GM19372 (cell line): Measurements from ENCODE around the gene IFNA2.
"Not testable (repeated sequence)": the region's sequence is repeated elsewhere in the genome, so short reads cannot be mapped to it uniquely, and the experiment has no call there.

Experiments
- ATAC-seq: cut with Tn5 transposase; IDR thresholded peaks from one replicate; pipeline ENCODE4 v1.9.1; 2021; ENCODE audit warnings: mild to moderate bottlenecking, low read depth, moderate library complexity; ENCODE audit not compliant: unreplicated experiment

The IFNA2 gene

DNA sequence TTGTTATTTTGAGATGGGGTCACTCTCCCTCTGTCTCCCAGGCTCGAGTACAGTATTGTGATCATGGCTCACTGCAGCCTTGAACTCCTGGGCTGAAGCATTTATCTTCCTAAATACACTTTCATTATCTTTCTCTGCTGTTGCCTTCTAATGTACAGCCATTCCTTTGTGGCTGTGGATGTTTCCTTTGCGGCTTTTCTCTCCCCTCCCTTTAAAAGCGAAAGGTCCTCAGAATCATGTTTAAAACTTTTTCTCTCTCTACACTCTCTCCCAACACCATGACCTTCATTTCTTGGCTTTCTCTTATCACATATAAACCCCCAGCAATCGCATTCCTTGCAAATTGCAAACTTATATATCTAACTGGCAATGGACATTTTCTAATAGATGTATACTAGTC lies 1.6 kb downstream of the IFNA2 start:
- no peak for ATAC-seq

DNA sequence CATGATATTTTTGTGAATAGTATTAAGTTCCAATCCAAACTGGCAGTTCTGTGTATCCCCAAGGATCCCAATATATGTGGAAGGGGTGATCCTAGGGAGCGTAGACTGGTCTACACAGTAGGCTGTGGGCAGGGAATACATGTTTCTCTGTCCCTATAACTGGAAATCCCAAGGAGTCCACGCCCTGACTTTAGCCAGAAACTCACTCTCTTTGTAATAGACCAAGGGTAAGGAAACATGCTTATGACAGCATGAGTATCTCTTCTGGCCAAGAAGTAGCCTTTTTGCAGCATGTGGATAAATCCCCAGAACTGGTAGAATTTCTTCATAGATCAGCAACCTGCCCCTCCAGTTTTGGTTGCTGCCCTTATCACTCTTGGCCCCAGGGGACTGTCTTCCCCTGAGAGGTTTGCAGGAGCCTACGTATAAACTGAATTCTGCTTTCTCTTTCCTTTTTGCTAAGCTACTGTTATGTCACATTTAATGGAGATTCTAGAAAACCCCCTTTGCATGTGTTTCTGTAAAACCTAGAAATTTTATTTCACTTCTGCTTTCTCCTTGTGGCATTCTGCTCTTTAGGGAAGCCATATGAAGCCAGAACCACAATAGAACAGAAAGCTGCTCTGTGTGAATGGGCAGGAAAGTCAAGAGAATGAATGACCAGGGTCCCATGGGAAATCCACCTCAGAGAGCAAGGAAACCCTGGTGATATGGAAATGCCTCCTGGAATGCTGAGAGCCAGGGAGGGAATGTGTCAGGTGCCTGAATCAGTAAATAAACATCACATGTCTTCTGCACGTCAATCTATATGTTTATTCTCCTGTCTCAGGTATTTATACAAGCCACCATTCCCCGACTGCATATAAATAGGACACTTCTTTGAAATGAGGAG lies 3.5 kb downstream of the IFNA2 start:
- ATAC-seq, result peak; percentile 98

DNA sequence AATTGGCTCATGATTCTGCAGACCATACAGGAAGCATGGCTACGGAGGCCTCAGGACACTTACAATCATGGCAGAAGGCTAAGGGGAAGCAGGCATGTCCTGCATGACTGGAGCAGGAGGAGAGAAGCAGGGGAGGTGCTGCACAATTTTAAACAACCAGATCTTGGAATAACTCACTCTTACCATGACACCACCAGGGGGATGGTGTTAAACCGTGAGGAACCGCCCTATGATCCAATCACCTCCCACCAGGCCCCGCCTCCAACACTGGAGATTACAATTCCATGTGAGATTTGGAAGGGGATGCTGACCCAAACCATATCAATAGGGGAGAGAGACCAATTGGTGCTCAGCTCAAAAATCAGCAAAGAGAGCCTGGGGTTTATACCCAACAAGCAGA lies 13.7 kb downstream of the IFNA2 start:
- ATAC-seq, result not testable (repeated sequence)

DNA sequence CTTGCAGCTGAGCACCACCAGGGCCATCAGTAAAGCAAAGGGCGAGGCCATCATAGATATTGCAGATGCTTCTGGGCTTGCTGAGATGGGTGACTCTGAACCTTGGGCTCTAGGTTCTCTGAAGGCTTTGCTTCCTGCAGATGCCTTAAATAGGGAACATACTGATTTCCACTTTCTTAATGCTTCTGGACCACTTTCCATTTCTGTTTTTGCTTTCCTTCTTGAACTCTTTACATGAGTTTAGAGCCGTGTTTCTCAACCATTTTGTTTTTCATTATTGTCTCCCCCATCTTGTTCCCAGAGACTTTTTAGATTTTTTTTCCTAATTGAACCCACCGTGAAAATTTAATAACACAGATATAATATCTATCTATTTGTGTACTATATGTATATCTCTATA lies 17.2 kb downstream of the IFNA2 start, which contains the start of gene IFNA13:
IFNA13 (minus strand) TSS at position 101 of the 400 bp plus-strand sequence; CDS start at position 54, 47 bp downstream.
- no peak for ATAC-seq

DNA sequence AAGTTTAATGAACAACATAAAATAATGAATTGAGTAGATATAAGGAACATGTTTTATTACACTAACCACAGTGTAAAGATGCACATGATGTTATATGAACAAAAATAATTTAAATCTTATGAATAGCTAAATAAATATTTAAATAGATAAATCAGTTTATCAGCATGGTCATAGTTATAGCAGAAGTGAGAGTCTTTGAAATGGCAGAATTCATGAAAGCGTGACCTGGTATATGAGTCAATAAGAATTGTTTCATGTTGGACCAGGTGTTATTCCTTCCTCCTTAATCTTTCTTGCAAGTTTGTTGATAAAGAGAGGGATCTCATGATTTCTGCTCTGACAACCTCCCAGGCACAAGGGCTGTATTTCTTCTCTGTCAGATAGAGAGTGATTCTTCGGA lies 18.0 kb downstream of the IFNA2 start:
- not testable (repeated sequence) for ATAC-seq

DNA sequence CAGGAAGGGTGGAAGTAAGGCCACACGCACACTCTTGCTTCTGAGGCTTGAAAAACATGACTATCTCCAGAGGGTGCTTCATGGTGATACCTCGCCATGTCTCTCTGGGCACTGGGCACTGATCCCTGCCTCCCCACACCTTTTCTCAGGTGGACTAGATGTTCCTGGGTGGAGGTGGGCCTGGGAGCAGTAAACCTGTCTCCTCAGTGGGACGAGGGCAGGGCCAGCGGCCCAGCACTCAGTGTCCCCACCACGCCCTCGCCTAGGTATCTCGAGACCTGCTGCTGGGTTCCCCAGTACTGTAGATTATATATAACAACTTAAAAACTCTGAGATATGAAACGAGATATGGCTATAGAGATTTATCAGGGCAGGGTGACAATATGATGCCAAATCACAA lies 22.9 kb downstream of the IFNA2 start:
- ATAC-seq, result no peak

DNA sequence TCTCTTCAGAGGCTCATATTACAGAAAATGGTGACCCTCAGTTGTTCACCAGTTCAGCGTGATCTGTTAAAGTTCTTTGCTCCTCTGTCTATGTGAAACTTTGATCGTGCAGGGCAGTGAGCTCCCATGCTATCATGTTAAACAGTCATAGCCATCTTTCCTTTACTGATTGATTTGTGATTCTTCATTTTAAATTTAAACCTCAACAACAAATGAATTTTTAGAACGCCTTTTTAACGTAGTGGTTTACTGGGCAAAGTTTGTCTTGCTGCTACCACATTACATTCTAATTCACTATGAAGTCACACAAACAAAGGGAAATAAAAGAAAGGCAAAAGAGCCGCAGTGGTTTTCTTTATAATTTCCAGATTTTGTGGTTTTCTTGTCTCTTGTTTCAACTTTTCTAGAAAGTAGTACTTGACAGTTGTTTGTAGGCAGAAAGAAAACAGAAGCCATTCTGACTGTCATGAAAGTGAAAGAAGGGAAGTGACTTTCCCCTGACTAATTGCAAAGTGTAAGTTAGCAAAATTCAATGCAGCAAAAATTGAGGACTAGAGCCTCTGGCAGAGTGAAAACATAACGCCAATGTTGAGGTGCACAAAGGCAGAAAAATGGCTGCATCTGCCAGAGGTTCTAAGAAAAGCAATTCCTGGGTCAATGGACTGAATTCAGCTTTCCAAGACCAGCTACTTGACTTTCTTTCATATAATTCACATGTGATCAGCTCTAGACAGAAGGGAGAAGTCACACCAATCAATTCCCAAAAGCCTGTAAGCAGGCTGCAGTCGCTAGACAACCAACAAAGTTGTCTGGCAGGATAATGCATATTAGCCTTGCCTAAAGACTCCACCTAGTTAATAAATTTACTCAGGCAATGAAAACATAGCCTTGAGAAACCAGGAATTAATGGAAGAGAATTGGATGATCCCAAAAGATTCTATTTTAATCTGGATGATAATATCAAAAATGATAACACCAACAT lies 27.4 kb downstream of the IFNA2 start:
- peak; percentile 84 for ATAC-seq

DNA sequence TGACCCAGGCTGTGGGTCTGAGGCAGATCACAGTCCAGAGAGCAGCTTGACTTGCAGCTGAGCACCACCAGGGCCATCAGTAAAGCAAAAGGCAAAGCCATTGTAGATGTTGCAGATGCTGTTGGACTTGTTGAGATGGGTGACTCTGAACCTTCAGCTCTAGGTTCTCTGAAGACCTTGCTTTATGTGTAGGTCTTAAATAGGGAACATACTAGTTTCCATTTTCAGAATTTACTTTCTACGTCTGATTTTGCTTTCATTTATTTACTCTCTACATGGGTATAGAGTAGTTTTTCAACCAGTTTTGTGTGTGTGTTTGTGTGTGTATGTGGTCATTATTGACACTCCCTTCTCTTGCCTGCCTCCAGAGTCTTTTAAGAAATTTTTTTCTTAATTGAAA lies 34.4 kb downstream of the IFNA2 start, which contains the start of gene IFNA6:
IFNA6 (minus strand) TSS at position 101 of the 400 bp plus-strand sequence; CDS start at position 101, 0 bp downstream.
- ATAC-seq, result no peak

DNA sequence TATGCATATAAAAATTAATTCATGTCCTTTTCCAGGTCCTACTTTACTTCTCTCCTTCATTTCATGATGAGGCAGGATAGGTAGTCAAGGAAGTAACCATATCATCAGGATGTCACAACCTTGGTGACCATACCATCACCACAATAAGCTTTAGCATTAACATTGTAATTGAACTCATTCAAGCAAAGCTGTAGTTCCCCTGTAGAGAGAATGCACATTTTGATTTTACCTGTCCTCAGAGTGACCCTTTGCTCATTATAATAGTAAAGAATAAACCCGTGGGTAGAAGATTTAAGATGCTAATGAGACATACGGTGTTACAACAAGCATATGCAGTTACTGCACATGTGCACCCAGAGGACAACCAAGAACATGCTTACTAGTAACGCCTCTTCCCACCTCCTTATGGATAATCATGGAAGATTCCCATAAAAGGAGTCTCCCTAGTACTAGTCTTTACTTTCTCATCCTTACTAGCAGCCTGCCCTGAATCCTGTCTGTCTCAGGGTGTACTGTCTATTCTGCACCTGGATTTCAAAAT lies 36.7 kb downstream of the IFNA2 start:
- no peak for ATAC-seq

DNA sequence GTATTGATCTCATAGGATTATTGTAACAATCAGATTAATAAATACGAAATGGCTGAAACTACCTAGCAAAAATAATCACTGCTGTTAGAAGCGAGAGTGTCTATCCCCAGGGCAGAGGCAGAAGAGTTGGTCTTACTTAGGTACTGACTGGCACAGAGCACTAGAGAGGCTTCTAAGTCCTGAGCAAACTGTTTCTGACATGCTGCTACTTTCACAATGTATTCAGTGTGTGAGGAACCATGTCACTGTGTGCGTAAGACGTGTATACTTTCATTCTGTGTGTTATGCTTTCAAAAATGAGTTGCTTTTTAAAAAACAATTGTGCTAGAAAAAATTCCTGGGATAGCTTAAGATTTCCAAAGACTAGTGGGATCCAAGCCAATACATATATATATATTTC lies 44.5 kb downstream of the IFNA2 start:
- ATAC-seq, result no peak

DNA sequence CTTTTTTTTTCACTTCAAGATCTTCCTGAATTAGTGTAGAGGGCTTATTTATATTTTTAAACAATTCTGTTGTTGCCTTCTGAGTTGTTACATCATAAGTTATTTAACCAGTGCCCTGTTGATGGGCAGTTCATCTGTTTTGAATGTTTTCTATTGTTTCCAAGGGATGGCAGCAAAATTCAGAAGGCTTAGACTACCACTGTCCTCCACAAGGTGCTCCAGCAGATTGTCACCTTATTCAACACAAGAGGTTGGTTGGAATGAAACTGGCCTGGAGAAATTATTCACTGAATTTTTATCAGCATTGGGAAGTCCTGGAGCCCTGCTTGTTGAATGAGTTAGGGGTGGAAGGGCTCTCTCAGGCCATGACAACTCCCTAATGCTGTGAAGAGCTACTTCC lies 48.7 kb downstream of the IFNA2 start:
- ATAC-seq, result no peak

DNA sequence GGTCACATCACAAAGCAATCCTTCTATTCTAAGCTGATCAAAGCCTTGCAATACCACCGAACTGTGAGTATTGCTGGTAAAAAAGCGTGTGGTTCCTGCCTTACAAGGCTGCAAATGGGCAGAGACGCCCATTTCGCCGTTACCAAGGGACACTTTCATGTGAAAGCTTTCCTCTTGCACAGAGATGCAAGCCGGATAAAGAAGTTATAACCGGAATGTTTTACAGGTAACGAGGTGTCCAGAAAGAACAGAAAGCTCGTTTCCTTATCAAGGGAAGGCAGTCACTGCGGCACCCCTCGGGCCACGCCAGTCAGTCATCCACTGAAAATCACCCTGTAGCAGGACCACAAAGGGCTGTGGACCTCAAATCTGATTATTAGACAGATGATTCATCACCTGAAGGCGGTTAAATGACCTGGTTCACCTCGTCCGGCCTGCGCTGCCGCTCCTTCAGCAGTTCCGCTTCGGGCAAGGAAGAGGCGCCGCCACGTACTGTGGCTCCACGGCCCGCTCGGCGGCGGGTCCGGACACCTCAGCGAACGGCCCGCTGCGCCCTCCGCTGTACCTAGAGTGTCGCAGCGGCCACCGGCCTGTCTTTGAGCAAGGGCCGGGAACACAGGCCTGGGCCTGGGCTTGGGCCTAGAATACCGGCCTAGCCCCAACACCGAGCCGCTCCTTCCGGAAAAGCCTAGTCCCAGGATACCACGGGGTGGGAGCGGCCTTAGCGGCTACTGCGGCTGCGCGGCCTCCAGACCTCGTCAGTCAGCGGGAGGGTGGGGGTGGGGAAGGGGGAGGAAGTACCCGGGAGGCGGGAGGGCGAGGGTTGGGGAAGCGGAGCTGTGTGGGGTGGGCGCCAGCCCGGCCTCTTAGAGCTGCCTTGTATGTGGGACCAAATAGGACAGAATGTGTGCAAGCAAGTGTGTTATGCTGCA lies 50.2 kb downstream of the IFNA2 start, which contains the start of gene KLHL9:
KLHL9 (minus strand) TSS at position 704 of the 932 bp plus-strand sequence; CDS start at position 159, 545 bp downstream.
- ATAC-seq, result peak; percentile 91
